HG02938 (cell line): ENCODE data around the gene RALY.

Experiments
- ATAC-seq: cut with Tn5 transposase; IDR thresholded peaks from one replicate; pipeline ENCODE4 v1.9.1; 2021; ENCODE audit warnings: mild to moderate bottlenecking, moderate library complexity; ENCODE audit not compliant: unreplicated experiment

Gene RALY

DNA sequence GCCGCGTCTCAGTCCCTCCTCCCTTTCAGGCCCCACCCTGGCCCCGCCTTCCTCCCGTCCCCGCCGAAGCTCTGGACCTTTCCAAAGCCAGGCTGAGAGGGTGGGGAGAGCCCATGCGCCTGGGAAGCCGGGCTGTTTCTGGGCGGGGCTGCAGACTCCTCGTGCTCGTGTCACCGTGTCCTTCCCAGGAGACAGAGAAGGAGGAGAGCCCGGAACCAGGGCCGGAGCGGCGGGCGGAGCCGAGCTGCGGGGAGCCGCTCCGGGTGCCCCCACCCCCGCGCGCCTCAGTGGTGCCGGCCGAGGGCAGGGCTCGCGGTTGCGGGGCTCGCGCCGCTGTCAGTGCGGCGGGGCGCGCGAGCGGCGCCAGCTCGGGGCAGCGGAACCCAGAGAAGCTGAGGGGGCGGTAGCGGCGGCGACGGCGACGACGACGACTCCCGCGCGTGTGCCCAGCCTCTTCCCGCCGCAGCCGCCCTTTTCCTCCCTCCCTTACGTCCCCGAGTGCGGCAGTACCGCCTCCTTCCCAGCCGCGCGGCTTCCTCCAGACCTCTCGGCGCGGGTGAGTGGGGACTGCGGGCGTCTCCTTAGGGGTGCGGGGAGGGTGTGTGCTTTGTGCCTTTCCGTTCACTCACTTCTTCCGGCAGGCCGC, at the start of gene RALY:
RALY (plus strand) TSS at position 336 of the 646 bp plus-strand sequence. CDS start 78,164 bp downstream, outside the sequence.
- peak; percentile 56 for ATAC-seq

DNA sequence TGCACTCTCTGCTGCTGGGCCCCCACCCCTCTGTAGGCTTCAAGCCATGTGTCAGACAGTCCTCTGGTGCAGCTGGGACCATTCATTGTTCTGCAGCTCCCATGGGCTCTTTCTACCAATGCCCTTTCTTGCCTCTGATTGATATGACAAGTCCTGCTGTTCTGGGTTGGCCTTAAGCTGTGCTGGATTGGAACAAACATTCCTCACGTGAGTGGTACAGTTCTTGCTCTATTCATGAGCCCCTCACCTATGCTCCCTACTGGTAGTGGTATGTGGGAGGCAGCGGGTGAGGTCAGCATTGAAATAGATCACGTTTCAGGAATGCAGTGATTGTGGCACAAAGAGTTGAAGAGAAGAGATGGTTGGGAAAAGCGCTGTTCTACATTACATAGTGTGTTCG, 48.8 kb upstream of the RALY start:
- ATAC-seq, result no peak

DNA sequence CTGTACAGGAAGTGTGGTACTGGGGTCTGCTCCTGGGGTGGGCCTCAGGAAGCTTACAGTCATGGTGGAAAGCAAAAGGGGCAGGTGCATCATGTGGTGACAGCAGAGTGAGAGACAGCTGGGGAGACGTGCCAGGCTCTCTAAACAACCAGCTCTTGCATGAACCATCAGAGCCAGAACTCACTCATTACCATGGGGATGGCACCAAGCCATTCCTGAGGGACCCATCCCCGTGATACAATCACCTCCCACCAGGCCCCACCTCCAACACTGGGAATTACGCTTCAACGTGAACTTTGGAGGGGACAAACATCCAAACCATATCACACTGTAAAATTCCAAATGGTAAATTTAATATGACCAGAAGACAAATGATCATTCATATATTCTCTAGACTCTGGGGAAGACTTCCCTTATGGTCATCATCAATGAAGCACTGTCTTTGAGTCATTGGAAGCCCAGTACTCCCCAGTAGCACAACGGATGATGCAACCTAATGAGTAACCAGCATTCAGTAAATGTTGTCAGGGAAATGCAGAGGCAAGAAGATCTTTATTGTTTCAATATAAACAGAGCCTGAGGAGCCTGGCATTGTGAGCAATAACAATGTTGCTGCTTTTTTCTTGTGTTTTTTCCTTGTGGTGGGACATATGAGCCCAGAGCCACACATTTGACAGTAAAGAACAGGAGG, 48.2 kb upstream of the RALY start:
- ATAC-seq, result no peak

GRCh38 chr20:33947709-33948295, 45.9 kb upstream of the RALY start:
- no peak for ATAC-seq

GRCh38 chr20:33948480-33948879, 45.2 kb upstream of the RALY start:
- no peak for ATAC-seq

- ATAC-seq, result no peak
These were observed 42.5 kb upstream of the RALY start for GRCh38 chr20:33951171-33951570.

DNA sequence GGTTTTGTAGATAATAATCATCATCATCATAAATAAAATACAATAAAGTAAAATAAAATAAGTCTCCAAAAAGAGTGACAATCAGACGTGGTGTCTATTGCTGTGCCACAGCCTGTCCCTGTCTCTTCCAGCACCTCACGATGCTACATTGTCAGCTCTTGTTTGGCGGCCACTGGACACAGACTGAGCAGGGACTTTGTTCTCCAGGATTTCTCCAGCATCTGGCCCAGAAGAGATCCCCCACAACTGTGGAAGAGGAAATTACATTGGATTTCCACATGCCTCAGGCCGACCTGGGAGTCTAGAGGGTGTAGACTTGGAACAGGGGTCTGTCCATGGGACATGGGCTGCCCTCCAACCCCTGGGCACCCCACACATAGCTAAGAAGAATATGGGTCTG, 39.2 kb upstream of the RALY start:
- ATAC-seq, result no peak

GRCh38 chr20:33963751-33964150, 30.0 kb upstream of the RALY start:
- ATAC-seq, result no peak

DNA sequence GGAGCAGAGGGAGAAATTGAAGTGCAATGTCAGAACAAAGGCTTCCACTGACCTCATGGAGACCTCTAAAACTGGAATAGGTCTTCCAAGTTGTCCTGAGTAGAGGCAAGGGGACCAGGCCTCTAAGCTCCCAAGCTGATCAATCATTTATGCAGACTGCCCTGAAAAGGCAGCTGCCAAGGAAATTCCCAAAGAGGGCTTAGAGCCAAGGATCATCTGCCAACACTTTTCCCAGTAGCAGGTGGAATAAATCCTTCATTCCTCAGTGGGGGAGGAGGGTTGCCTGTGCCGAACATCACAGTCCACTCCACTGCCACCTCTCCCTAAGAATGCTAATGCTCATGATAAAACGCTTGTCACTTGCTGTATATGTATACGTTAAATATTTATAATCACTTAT, 29.3 kb upstream of the RALY start:
- no peak for ATAC-seq

DNA sequence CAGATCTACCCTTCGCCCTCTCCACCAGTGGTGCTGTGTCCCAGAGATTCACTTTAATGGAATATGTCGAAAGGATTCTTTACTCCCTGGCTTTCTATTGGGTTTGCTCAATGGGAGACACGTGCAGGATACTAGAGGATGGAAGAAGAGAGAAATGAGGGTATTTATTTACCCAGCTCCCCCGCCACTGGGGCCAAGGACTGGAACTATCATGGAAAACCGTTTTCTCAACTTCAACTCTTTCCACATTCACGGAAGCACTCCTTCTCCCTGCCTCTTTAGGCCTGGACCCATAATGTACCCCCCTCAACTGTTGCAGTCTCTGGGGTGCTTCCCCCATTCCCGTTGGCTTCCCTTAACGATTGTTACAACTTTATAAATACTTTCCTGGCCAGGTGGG, 26.6 kb upstream of the RALY start:
- ATAC-seq, result no peak

GRCh38 chr20:33969563-33969962, 24.1 kb upstream of the RALY start:
- no peak for ATAC-seq

- ATAC-seq, result no peak
These were observed 23.5 kb upstream of the RALY start for GRCh38 chr20:33970229-33970628.

GRCh38 chr20:33971147-33971975, 22.4 kb upstream of the RALY start:
- ATAC-seq, result no peak

DNA sequence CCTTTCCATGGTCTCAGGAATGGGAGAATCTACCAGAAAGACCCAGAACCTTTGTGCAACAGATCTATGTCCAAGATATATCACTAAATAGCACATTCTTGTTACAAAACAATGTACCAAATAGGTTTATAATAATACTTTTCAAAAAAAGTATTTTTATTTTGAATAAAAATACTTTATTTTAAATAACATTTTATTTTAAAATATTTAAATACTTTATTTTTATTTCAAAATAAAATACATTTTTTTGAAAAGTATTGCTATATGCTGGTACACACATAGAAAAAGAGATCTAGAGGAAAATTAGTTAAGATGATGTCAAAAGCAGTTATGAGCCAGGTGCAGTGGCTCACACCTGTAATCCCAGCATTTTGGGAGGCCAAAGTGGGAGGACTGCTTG, 16.8 kb upstream of the RALY start:
- ATAC-seq, result no peak

DNA sequence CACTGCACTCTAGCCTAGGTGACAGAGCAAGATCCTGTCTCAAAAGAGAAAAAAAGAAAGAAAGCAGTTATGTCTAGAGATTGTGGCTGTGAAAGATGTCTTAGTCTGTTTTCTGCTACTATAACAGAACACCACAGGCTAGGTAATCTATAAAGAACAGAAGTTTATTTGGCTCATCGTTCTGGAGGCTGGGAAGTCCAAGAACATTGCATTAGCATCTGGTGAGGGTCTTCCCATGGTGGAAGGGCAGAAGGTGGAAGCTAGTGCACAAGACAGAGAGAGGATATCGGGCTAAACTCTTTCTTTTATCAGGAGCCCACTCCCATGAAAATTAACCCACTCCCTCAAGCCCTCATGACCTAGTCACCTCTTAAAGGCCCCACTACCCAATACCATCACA, 16.2 kb upstream of the RALY start:
- ATAC-seq, result no peak

DNA sequence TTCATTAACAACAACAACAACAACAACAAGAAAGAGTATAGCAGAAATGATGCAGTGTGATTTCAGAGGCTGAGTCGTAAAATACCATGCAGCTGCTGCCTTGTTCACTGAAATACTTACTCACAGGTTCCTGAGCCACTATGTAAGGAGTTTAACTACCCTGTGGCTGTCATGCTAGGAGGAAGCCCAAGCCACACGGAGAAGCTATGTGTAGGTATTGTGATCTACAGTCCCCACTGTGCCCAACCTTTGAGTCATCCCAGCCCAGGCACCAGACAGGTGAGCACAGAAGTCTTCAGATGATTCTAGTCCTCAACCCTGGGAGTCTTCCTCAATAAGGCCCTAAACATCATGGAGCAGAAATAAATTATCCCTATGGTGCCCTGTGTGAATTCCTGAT, 14.6 kb upstream of the RALY start:
- no peak for ATAC-seq

GRCh38 chr20:33981347-33981746, 12.4 kb upstream of the RALY start:
- ATAC-seq, result no peak

DNA sequence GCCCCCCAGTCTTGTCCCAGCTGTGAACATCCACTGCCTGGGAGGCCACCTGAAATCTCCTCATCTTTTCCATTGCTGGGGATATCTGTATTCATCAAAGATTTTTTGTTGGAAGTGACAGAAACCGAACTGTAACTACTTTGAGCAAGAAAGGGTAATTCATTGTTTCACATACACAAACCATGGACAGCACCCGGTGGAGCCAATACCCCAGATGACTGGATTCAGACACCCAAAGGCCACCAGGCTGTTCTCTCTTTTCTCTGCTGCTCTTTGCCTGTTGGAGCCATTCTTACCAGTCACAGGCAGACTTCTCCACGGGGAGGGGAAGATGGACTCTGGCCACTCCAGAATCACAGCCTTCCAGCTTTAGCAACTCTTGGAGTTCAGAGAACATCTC, 11.7 kb upstream of the RALY start:
- no peak for ATAC-seq

DNA sequence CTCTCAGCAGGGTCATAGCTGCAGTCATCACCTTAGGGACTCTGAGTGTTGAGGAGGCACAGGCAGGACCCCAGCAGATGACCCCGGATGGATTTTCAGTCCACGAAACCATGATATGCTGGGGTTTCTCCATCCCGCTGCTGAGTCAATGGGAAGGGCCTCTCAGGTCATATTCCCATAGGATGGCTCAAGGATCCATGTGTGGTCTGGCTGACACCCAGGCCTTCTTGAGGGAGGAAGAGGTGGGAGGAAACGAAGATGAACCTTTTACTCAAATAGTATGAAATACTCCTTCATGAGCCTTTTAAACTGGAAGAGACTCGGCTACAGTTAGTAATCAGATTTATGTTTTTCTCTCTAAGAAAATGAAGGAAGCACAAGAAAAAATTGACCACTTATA, 10.3 kb upstream of the RALY start:
- ATAC-seq, result no peak

GRCh38 chr20:33984182-33984719, 9.5 kb upstream of the RALY start:
- no peak for ATAC-seq

GRCh38 chr20:33985280-33985679, 8.4 kb upstream of the RALY start:
- no peak for ATAC-seq
